NCI-H1105 treated with DMSO at 0.1 percent for 48 hours (cell line): ENCODE data around the gene SBF2.

Experiments
- DNase-seq: peaks from one replicate; lab custom pipeline; 2025; lab: John Stamatoyannopoulos, UW

SBF2 gene

DNA sequence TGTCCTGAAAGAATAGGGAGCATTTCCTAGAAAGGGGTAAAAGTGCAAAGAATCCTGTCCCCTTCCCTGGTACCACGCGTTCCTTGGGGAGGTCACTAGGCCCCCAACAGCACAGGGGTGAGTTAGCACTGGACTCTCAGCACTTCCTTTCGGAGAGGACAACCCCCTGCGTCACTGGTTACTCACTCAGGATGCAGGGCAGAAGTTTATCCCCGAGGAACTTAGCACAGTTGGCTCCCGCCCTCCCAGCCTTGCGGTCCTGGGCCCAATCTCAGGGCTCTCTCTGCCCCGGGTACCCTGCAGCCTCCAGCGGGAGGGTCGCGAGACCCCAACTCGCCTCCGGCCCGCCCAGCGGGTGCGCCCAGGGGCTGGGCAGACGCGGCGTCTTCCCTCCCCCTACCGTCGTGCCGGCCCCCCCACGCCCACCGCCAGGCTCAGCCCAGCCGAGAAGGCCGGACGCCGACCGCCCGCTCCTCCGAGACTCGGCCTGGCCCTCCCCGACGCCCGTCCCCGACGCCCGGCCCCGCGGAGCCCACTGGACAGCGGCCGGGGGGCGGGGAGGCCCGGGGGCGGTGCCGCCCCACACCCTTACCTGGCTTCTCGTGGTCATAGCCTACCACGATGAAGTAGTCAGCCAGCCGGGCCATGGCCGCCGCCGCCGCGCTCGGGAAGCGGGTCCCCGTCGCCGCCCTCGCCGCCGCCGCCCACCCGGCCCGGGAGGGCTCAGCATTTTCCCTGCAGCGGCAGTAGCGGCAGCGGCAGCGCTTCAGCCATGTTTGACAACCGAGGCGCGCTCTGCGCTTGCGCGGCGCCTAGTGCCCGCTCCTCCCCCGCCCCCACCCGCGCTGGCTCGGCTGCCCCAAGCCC, at the start of gene SBF2:
Gene SBF2, minus strand, starts transcription at position 797 of the 867 bp plus-strand sequence. Its CDS starts 150 bp downstream, at position 647.
- peak; percentile 73 for DNase-seq

DNA sequence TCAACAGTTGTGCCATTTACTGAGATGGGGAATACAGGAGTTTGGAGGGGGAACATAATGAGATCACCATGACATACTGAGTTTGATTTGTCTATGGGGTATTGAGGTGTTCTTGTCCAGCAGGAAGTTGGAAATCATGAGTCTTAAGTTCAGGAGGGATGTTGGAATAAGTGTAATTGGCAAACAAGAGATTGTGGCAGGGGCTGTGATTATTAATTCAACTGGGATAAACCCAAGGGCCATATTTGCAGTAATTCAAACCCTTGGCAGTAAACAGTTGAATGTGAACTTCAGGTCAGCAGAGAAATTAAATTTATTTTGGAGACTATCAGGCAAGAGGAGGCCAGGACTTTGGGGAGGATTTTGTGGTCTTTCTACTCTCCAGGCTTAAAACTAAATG, 44.3 kb upstream of the SBF2 start:
- DNase-seq, result no peak

DNA sequence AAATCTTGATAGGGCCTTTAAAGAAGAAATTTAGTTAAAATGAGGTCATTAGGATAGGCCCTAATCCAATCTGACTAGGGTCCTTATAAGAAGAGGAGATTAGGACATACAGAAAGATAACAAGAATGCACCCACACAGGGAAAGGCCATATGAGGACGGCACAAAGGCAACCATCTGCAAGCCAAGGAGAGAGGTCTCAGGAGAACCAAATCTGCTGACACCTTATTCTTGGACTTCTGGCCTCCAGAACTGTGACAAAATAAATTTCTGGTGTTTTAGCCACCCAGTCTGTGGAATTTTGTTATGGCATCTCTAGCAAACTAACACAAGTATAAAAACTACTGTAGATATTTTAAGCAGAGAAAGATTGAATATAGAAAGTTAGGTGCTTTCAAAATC, 39.5 kb upstream of the SBF2 start:
- DNase-seq, result no peak

DNA sequence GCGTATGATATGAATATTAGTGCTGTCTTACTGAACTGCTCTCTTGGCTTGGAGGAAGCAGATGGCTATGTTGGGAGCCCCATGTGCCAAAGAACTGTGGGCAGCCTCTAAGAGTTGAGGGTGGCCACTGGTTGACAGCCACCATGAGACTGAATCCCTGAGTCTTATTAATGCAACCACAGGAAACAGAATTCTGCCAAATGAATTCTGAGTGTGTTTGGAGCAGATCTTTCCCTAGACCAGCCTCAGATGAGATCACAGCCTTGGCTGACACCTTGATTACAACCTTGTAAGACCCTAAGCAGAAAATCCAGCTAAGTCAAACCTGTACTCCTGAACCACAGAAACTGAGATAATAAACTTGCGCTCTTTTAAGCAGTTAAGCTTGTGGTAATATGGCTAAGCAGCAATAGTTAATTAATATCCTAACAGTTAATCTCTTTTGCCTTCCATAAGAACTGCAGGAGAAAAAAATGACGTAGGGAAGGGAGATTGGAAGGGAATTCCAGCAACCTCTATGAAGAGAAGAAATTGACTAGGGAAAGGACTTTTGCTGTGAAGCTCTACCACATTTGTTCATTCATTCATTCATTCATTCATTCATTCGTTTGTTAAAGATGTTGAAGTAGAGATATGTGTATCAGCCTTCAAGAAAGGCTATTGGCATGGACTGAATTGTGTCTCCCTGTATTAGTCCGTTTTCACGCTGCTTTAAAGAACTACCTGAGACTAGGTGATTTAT, 37.7 kb upstream of the SBF2 start:
- DNase-seq, result no peak

DNA sequence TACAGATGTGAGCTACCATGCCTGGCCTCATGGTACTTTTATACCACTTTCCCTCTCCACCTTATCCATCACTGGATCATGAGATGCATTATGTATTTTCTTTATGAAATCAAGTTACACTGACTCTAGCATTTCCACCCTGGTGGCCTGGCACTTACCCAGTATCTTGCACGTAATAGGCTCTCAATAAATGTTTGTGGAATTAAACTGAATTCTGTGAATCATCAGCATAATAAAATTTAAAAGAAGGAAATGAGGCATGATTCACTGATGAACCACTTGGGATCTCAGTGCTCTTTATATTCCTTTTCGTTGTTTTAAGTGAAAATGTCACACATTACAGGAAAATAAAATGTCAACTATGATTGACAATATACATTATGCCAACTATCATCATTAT, 35.9 kb upstream of the SBF2 start:
- DNase-seq, result no peak

DNA sequence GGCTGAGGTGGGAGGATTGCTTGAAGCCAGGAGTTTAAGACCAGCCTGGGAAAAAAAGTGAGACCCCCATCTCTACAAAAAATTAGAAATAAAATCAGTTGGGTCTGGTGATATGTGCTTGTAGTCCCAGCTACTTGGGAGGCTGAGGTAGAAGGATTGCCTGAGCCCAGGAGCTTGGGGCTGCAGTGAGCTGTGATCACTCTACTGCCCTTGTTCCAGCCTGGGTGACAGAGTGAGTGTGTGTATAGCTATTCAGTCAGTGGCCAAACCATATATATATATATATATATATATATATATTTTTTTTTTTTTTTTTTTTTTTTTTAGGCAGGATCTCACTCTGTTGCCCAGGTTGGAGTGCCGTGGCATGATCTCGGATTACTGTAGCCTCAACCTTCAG, 35.3 kb upstream of the SBF2 start:
- no peak for DNase-seq

DNA sequence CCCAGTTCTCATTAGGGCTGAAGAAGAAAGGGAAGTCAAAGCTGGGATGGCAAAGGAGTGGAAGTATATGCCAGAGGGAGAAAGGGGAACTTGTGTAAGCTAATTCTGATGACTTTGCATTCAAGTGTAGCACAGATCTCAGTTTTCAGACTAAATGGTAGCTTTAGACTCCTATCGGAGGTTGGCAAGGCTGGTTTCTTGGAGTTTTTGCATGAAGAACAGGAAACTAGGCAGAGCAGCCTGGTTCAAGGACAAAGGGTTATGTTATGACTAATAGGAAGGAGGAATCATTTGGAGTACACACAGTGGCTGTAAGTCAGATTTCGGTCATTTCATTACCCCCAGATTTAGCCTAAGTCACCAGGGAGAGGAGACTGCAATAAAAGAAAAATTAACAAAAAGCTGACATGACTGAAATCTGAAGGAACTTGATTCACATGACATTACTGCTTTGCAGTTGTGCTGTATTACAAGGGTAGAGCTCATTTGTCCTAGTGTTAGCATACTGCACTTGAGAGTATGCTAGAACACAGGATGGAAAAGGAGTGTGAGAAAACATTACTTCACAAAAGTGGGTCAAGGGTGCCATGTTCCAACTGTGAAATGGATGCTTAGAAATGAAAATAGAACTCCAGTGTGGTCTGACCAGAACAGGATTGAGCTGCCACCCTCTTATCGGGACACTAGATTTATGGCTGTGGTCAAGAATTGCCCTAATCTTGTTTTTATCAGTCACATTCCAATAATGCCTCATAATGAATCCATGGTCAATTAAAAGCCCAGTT, 34.5 kb upstream of the SBF2 start:
- DNase-seq, result no peak

DNA sequence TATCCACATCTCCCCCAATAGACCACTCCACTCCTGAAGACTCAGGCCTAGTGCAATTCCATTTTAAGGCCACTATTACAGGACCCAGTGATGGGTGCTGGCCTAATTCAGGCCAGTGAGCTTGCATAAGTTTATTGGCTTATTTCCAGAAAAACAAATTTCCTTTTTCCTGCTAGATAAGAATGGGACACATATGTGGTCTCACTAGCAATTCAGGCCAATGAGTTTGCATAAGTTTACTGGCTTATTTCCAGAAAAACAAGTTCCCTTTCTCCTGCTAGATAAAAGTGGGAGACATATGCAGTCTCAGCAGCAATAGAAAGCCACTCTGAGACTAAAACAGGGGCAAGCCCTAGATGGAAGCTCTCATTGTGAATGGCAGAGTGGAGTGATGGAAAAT, 33.2 kb upstream of the SBF2 start:
- DNase-seq, result no peak

DNA sequence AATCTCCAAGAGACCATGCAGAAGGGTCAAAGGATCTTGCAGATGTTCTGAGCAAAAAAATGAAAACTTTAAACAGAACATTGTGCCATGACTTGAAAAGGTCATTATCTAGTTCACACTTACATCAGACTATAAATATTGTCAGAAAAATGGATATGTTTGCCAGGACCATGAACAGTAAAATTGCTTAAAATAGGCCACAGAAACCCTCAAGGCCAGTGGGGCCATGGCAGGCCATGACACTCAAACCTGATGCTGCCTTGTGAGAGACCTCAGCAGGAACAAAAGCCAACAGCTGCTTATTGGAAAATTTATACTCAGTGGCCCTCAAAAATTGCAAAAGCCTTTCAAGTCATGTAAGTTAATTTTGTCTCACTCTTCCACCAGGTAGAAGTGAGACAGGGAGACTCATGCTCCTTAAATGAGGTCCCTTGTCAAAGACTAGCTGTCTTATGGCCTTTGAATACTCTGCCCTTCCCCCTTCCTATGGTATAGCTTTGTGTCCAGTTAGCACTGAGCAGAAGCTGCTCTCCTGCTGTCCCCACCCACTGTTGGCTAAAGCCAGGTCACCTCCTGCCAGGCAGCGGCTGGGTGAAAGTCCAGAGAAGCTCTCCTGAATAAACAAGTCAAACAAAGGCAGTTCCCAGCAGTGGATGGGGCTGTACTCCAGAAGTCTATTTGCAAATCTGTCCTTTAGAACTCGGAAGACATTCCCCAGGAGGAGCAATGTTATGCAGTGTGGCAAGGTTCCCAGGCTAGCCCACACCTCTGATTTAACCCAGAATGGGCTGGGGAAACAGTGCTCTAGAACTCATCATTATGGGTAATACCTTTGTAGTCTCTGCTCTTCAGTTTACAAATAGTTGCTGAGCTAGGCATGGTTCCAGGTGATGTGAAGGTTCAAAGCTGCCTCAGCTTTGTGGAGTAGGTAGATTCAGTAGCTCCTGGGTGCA, 32.3 kb upstream of the SBF2 start:
- DNase-seq, result no peak

DNA sequence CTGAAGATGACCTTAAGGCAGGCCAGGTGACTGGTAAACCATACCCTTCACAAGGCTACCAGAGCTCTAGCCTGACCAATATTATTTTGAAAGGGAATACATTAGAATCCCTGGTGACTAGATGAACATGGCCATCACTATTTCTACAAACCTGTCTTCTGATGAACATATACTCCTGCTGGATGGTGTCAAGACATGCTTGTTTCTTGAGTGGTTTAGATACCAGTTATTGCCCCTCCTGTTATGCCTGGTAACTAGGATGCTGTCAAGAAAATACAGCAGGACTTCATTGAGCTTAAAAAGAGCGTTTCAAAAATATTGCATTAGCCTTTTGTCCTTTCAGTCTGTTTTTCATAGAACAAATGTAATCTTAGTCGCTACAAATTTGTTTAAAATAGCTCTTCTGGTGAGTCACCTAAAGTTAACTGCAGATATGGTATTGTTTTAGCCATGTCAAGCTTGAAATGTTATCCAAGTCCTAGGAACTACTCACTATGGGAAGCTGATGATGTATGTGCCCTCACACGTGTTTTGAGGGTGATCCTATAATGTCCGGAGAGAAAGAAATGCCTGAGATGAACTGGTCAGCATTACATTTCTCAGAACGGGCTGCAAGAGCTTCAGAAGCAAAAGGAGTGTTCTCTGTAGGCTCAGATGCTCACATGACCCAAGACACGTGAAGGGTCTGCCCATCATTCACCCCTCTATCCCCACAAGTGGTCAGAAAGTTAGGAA, 31.4 kb upstream of the SBF2 start:
- no peak for DNase-seq

DNA sequence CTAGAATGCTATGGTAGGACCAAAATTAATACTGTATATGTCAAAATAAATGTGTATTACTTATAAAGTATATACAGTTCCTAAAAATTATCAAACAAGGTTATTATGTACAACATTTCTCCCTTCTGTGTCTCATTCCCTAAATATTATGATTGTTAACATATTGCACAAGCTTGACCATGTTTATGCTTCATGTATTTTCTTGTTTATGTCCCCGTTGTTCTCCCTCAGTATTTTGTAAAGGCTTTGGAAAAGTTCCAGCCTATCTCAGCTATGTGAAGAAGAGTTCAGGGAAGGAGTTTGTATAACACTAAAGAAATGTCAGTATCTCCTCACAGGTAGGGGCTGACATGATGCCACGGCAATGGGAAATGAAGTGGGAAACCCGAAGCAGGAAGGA, 30.5 kb upstream of the SBF2 start:
- no peak for DNase-seq

DNA sequence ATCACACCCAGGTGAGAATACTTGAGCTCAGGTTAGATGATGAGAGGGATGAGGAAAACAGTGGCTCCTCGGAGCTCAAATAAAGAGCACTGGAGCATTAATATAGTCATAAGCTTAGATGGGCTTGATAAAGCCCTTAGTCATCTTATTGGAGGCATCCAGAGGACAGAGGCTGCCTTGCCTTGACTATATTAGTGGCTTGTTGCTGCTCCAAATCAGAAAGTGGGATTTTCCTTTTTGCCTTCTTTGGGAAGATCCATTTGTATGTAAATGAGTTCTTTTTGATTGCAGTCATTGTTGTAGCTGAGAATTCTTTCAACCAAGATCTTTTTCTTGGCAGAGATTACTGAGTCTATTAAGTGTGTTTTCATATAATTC, 29.8 kb upstream of the SBF2 start:
- DNase-seq, result no peak

DNA sequence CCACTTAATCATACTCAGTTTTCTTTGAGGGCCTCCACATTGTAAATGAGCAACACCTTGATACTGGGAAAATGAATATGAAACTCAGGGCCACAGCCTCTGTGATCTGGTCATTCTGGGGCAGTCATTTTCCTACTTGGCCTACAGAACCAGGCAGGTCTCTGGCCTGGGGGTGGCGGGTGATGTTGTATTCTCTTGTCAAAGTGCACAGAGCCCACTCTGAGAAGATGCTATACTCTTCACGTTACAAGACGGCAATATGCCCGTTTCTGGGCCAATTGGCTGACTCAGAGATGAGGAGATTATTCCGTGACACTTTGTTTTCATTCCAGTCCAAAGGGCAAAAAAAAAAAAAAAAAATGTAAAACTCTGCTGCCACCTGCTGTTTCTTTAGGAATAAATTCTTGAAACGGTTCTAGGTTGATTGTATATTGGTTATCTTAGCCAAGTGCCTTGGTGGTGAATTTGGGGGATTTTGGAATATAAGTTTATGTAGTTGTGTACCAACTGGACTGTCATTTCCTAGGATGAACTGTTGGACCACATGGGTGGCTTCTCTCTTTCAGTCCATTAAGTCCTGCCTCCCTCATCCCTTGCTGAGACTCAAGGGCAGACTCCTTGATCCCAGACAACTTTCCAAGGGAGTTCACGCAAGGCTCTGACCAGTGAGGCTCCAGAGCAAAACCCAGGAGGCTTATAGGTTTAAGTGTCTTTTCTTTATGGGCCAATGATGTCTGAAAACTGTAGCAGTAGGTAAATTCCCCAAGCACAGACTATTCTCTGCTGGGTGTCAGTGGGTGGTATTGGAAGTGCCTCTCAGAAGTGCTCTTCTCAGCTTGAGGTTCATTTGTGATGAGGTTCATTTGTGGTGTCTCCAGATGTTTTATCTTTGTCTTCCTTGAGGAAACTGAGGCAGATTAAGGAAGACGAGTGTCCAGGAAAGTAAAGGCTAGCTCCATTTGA, 29.1 kb upstream of the SBF2 start:
- peak; percentile 74 for DNase-seq

DNA sequence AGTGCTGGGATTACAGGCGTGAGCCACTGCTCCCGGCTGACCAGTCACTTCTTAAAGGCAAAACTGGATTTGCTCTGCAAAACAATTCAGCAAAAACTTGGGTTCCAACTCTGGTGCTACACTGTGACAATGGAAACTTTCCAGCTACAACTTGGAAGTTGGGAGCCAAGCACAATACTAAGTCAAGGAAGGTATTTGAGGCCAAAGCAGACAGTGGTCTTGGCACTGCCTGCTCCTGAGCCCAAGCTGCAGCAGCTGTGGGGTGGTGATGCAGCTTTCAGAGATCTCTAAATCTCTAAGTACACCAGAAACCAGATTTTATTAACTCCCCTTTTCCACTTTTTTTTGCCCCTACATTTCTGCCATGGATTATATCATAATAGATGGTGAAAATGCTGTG, 28.4 kb upstream of the SBF2 start:
- DNase-seq, result no peak

DNA sequence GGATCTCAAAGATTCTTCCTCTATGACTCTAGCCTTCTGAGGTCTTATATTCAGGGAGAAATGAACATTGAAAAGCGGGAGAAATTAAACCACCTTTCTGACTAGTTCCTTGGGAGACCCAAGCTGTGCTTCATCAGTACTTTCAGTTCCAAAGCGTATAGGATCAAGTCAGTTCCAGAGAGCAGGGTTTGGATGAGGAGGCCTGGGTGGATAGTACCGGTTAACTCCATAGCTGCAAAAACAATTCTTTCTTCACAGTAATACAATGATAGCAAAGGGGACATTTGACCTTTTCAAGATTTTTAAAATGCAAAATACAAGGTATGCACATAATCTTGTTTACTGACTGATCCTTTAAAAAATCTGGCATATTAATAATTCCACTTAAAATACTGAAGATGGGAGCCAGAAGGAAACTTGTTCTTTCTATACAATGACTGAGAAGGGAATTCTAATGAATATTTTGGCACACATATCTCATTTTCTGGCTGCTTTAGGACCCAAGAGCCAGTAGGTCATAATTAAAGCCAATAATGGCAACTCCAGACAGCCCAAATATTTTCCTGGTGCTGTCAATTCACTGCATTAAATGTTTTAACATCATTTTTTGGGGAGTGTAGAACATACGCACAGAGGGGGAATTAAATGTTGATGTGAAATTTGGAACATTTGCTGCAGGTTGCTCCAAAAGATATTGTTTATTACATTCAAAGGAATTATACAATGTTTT, 26.9 kb upstream of the SBF2 start:
- DNase-seq, result no peak

DNA sequence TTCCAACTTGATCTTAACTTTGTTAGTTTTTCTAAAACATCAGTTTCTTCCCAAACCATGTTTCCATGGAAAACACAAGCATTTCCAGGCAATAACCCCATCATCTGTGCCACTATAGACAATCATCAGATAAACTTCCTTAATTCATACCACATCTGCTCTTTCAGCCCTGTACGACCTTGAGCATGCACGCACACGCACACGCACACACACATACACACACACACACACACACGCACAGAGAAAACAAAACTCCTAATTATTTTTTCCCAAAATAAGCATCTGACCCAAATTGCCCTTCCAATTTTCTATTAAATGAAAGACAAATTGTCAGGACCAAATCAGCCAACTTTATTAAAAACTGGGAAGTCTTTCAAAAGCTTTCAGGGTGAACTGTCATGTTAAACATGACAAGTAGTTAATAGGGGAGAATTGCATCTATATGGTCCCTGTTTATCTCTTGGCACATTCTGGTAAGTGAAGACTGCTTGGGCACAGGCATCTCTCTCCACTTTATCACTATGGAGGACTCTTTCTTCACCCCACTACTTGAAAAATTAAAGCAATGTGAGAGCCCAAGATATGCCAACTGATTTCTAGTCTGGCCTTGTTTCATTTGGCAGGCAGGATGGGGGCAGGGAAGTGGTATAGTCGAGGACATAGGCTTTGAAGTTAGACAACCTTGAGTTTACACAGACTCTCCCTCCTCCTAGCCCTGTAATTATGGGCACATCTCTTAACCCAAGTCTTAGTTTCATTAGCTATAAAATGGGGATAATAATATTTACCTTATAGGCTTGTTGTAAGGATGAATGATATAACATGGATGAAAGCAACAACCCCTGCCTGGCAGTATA, 25.9 kb upstream of the SBF2 start:
- peak; percentile 39 for DNase-seq

DNA sequence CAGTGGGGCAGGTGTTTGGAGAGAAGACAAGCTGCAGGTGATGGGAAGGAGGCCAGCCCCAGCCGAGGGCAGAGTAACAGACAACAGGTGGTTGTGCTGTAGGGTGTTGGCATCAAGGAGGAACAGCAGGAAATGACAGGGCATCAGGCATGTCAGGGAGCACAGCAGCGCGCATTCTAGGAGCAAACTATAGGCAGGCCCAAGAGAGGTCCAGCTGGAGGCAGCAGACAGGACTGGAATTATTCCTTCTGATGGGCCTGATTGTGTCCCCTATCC, 24.4 kb upstream of the SBF2 start:
- DNase-seq, result peak; percentile 93
